ENCODE results near the gene CCDC169.

Gene CCDC169

GRCh38 chr13:36288794-36289391 is 8.7 kb downstream of the CCDC169 start:
- TF ChIP-seq TOX (CRISPR knock-in tag; IDR thresholded peaks at IDR 0.05; ENCODE audit: borderline replicate concordance) (no peak), ARNTL (CRISPR knock-in tag; IDR thresholded peaks at IDR 0.05; ENCODE audit: borderline replicate concordance, low read depth) (no peak), ZFP30 (CRISPR knock-in tag; IDR thresholded peaks at IDR 0.05) (no peak), ESRRG (CRISPR knock-in tag; IDR thresholded peaks at IDR 0.05) (no peak), ZNF70 (CRISPR knock-in tag; IDR thresholded peaks at IDR 0.05) (no peak), TCF4 (CRISPR knock-in tag; IDR thresholded peaks at IDR 0.05; ENCODE audit: borderline replicate concordance) (no peak), SNAI2 (CRISPR knock-in tag; IDR thresholded peaks at IDR 0.05) (no peak), CREB5 (CRISPR knock-in tag; IDR thresholded peaks at IDR 0.05; ENCODE audit: low read depth) (no peak), ZC3H10 (CRISPR knock-in tag; IDR thresholded peaks at IDR 0.05) (no peak), CSRNP3 (CRISPR knock-in tag; IDR thresholded peaks at IDR 0.05) (no peak), CSDC2 (CRISPR knock-in tag; IDR thresholded peaks at IDR 0.05) (no peak), ZNF8 (CRISPR knock-in tag; IDR thresholded peaks at IDR 0.05) (no peak), ISL1 (CRISPR knock-in tag; IDR thresholded peaks at IDR 0.05) (no peak), OSR1 (CRISPR knock-in tag; IDR thresholded peaks at IDR 0.05) (no peak), ZFP3 (CRISPR knock-in tag; IDR thresholded peaks at IDR 0.05) (no peak), GLIS3 (CRISPR knock-in tag; IDR thresholded peaks at IDR 0.05) (no peak), BACH2 (CRISPR knock-in tag; IDR thresholded peaks at IDR 0.05; ENCODE audit: borderline replicate concordance) (no peak), PATZ1 (CRISPR knock-in tag; IDR thresholded peaks at IDR 0.05; ENCODE audit: borderline replicate concordance) (no peak), RARB (CRISPR knock-in tag; IDR thresholded peaks at IDR 0.05) (no peak)
- ATAC-seq, result no peak

GRCh38 chr13:36286006-36286405 is 11.6 kb downstream of the CCDC169 start:
- no peak for ATAC-seq
- TF ChIP-seq CSRNP3 (CRISPR knock-in tag; IDR thresholded peaks at IDR 0.05) (no peak), PATZ1 (CRISPR knock-in tag; IDR thresholded peaks at IDR 0.05; ENCODE audit: borderline replicate concordance) (no peak), ZFP30 (CRISPR knock-in tag; IDR thresholded peaks at IDR 0.05) (no peak), ZC3H10 (CRISPR knock-in tag; IDR thresholded peaks at IDR 0.05) (no peak), TSHZ2 (CRISPR knock-in tag; IDR thresholded peaks at IDR 0.05) (no peak), ESRRG (CRISPR knock-in tag; IDR thresholded peaks at IDR 0.05) (no peak), ZNF70 (CRISPR knock-in tag; IDR thresholded peaks at IDR 0.05) (no peak), OSR1 (CRISPR knock-in tag; IDR thresholded peaks at IDR 0.05) (no peak), ZNF8 (CRISPR knock-in tag; IDR thresholded peaks at IDR 0.05) (no peak), ZNF565 (CRISPR knock-in tag; conservative IDR thresholded peaks at IDR 0.05; ENCODE audit: low read depth) (no peak), TOX (CRISPR knock-in tag; IDR thresholded peaks at IDR 0.05; ENCODE audit: borderline replicate concordance) (no peak), GLIS3 (CRISPR knock-in tag; IDR thresholded peaks at IDR 0.05) (no peak), CSDC2 (CRISPR knock-in tag; IDR thresholded peaks at IDR 0.05) (no peak), POU6F1 (CRISPR knock-in tag; IDR thresholded peaks at IDR 0.05; ENCODE audit: borderline replicate concordance, low read depth) (no peak), RARB (CRISPR knock-in tag; IDR thresholded peaks at IDR 0.05) (no peak), ZFP3 (CRISPR knock-in tag; IDR thresholded peaks at IDR 0.05) (no peak), CREB5 (CRISPR knock-in tag; IDR thresholded peaks at IDR 0.05; ENCODE audit: low read depth) (no peak), ARNTL (CRISPR knock-in tag; IDR thresholded peaks at IDR 0.05; ENCODE audit: borderline replicate concordance, low read depth) (no peak)
